Neutrophil (primary cell): ENCODE results near the gene TLK1.

Source experiments
- H3K27ac ChIP-seq: fragments of 200-600 bp; sonication (generic); 2 replicates; pipeline ENCODE4 v1.5.1; 2016; ENCODE audit warnings: mild to moderate bottlenecking, moderate library complexity
- H3K27me3 ChIP-seq: fragments of 200-600 bp; sonication (generic); 2 replicates; pipeline ENCODE4 v1.6.0; 2016; ENCODE audit warnings: mild to moderate bottlenecking
- H3K36me3 ChIP-seq: fragments of 200-600 bp; sonication (generic); 2 replicates; pipeline ENCODE4 v1.5.1; 2017
- H3K4me1 ChIP-seq, 2 experiments: fragments of 200-600 bp in 1 of 2; sonication (generic) in 1 of 2; 1 replicate in 1 of 2; 2 replicates in 1 of 2; pipeline versions ENCODE4 v1.5.1 to v1.6.1; 2013 to 2016; ENCODE audit warnings: low read depth in 1 of 2, low read length in 1 of 2, mild to moderate bottlenecking in 1 of 2, moderate library complexity in 1 of 2; ENCODE audit not compliant: control insufficient read depth in 1 of 2, insufficient read depth in 1 of 2
- H3K4me3 ChIP-seq, 2 experiments: fragments of 200-600 bp in 1 of 2; sonication (generic) in 1 of 2; 1 replicate in 1 of 2; 2 replicates in 1 of 2; pipeline ENCODE4 v1.5.1; 2013 to 2016; ENCODE audit warnings: low read depth in 1 of 2, low read length in 1 of 2, mild to moderate bottlenecking in 1 of 2, moderate library complexity in 1 of 2
- H3K9me3 ChIP-seq: fragments of 200-600 bp; sonication (generic); 2 replicates; pipeline ENCODE4 v1.5.1; 2016
- TF ChIP-seq, protein P1 (sequence below): fragments of 200-600 bp; sonication (generic); IDR thresholded peaks from 2 replicates; pipeline ENCODE4 v1.5.1; 2016; ENCODE audit warnings: antibody characterized with exemption

The TLK1 gene

DNA sequence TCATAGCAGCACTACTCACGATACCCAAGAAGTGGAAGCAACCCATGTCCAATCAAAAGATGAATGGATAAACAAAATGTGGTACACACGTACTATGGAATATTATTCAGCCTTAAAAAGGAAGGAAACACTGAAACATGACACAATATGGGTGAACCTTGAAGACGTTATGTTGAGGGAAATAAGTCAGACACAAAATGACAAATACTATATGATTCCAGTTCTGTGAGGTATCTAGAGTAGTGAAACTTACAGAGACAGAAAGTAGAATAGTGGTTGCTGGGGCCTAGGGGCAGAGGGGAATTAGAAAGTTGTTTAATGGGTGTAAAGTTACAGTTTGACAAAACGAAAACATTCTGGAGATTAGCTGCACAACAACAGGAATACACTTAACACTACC, 24.7 kb downstream of the TLK1 start:
- Histone ChIP-seq H3K9me3 (no peaks in the 10 kb centered on the region), H3K4me3 (no peak overlapping the region), H3K36me3 (no peaks in the 10 kb centered on the region), H3K27me3 (no peaks in the 10 kb centered on the region), H3K27ac (peak overlapping the region; percentile 54), H3K4me1 (peaks cover 12 to 13% of the 10 kb centered on the region in 2 experiments)
- TF ChIP-seq, protein P1, sequence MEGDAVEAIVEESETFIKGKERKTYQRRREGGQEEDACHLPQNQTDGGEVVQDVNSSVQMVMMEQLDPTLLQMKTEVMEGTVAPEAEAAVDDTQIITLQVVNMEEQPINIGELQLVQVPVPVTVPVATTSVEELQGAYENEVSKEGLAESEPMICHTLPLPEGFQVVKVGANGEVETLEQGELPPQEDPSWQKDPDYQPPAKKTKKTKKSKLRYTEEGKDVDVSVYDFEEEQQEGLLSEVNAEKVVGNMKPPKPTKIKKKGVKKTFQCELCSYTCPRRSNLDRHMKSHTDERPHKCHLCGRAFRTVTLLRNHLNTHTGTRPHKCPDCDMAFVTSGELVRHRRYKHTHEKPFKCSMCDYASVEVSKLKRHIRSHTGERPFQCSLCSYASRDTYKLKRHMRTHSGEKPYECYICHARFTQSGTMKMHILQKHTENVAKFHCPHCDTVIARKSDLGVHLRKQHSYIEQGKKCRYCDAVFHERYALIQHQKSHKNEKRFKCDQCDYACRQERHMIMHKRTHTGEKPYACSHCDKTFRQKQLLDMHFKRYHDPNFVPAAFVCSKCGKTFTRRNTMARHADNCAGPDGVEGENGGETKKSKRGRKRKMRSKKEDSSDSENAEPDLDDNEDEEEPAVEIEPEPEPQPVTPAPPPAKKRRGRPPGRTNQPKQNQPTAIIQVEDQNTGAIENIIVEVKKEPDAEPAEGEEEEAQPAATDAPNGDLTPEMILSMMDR: no peak

DNA sequence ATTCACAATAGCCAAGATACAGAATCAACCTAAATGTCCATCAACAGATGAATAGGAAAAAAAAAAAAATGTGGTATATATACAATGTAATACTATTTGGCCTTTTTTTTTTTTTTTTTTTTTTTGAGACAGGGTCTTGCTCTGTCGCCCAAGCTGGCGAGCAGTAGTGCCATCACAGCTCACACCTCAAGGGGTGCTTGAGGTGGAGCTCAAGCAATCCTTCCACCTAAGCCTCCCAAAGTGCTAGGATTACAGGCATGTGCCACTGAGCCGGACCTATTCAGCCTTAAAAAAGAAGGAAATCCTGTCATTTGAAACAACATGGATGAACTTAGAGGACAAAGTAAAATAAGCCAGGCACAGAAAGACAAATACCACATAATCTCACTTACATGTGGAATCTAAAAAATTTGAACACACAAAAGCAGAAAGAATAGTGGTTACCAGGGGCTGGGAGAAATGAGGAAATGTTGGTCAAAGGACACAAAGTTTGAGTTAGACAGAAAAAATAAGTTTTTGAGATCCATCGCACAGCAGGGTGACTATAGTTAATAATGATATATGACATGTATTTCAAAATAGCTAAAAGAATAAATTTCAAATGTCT, 26.0 kb downstream of the TLK1 start:
- H3K27me3 ChIP-seq: no peaks in the 10 kb centered on the region
- H3K4me1 ChIP-seq: peaks cover 12 to 13% of the 10 kb centered on the region in 2 experiments
- H3K36me3 ChIP-seq: no peaks in the 10 kb centered on the region
- no peak overlapping the region for H3K4me3 ChIP-seq
- H3K27ac ChIP-seq: no peak overlapping the region
- TF ChIP-seq, protein P1: no peak
- no peaks in the 10 kb centered on the region for H3K9me3 ChIP-seq

DNA sequence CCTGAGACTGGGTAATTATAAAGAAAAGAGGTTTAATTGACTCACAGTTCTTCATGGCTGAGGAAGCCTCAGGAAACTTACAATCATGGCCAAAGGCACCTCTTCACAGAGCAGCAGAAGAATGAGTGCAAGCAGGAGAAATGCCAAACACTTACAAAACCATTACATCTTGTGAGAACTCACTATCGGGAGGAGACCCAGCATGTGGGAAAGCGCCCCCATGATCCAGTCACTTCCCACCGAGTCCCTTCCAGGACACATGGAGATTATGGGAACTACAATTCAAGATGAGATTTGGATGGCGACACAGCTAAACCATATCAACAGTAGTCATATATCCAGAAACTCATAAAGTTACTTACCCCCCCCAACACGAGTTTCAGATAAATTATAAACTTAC, 28.6 kb downstream of the TLK1 start:
- peaks cover 29 to 35% of the 10 kb centered on the region in 2 experiments for H3K4me1 ChIP-seq
- no peak overlapping the region for H3K27ac ChIP-seq
- H3K4me3 ChIP-seq: no peak overlapping the region
- no peaks in the 10 kb centered on the region for H3K27me3 ChIP-seq
- no peaks in the 10 kb centered on the region for H3K36me3 ChIP-seq
- H3K9me3 ChIP-seq: no peaks in the 10 kb centered on the region
- TF ChIP-seq, protein P1: no peak

DNA sequence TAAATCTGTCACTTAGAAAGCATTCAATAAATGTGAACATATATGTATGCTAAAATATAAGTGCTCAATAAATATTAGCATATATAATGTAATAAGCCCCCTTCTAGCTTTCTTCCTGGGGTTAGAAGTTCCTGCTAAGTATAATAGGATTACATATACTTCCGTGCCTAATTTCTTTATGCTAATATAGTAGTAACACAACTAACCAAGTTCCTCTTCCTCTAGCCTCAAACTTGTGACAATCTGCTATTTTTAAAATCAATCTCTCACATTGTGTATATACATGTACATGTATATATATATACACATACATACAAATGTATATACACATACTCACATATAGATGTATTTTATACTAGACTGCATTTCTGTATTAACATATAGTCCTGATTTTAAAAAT, 32.2 kb downstream of the TLK1 start:
- TF ChIP-seq, protein P1: no peak
- H3K4me1 ChIP-seq: peaks cover 18 to 21% of the 10 kb centered on the region in 2 experiments
- no peak overlapping the region for H3K4me3 ChIP-seq
- H3K27ac ChIP-seq: peak overlapping the region; percentile 52
- no peaks in the 10 kb centered on the region for H3K36me3 ChIP-seq
- no peaks in the 10 kb centered on the region for H3K9me3 ChIP-seq
- no peaks in the 10 kb centered on the region for H3K27me3 ChIP-seq

DNA sequence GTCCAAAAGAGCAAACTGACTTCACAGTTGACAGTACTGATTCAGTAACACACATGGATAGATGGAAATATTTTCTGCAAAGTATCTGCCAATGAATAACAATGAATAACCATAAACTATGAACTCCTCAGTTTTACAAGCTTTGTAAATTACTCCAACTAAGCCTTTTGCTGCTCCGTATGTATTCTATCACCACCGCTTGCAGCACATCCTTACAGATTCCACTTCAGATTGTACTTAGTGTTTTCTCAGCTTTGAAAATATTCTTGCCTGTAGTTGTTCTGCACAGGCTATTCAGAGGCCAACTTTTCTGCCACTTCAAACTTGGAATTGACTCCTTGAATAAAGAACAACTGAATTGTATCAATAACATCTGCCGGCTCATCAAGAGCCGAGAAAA, 36.2 kb downstream of the TLK1 start:
- no peaks in the 10 kb centered on the region for H3K9me3 ChIP-seq
- H3K4me3 ChIP-seq: no peak overlapping the region
- H3K36me3 ChIP-seq: no peaks in the 10 kb centered on the region
- peaks cover 18 to 20% of the 10 kb centered on the region in 2 experiments for H3K4me1 ChIP-seq
- TF ChIP-seq, protein P1: no peak
- no peak overlapping the region for H3K27ac ChIP-seq
- H3K27me3 ChIP-seq: no peaks in the 10 kb centered on the region

DNA sequence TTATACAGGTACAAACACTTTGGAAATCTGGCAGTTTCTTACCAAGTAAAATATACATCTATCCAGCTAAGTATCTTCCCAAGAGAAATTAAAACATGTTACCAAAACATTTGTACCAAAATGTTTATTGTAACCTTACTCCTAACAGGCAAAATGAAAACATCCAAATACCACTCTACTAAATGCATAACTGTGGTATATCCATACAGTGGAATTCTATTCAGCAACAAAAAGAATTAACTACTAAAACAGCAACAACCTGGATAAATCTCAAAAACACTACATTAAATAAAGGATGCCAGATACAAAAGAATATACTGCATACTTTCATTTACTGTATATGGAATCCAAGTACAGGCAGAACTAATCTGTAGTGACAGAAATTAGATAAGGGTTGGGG, 51.1 kb downstream of the TLK1 start:
- H3K27ac ChIP-seq: no peak overlapping the region
- H3K4me3 ChIP-seq: no peak overlapping the region
- no peaks in the 10 kb centered on the region for H3K4me1 ChIP-seq
- no peaks in the 10 kb centered on the region for H3K9me3 ChIP-seq
- H3K36me3 ChIP-seq: no peaks in the 10 kb centered on the region
- TF ChIP-seq, protein P1: no peak
- H3K27me3 ChIP-seq: no peaks in the 10 kb centered on the region
